B cell (primary cell): Measurements from ENCODE around the gene ANKDD1A. TPM values are rescaled to one million over a fixed set of nuclear protein-coding genes. Genes with fewer than 3 reads are reported as not detected.

Source experiments
- ATAC-seq: fragments of 200-7000 bp; cut with Tn5 transposase; one replicate; pipeline ENCODE4 v1.10.0; 2021; ENCODE audit warnings: low read depth, mild to moderate bottlenecking, moderate number of reproducible peaks, moderate library complexity
- CTCF ChIA-PET: fragments of 350-600 bp; sonication (Branson Sonifier 250); formaldehyde crosslinking; loops from one replicate; lab custom pipeline; 2021; ENCODE audit warnings: antibody characterized with exemption, inconsistent platforms; lab: Charles Lee
- POLR2A ChIA-PET: fragments of 350-600 bp; sonication (Branson Sonifier 250); formaldehyde crosslinking; loops from one replicate; lab custom pipeline; 2021; ENCODE audit warnings: antibody characterized with exemption; lab: Charles Lee
- DNase-seq: peaks from one replicate; pipeline ENCODE4 v3.0.0; 2013
- H2AFZ ChIP-seq: 2 replicates; pipeline ENCODE4 v1.6.1; 2012; ENCODE audit warnings: mild to moderate bottlenecking, low read depth, low read length; ENCODE audit not compliant: insufficient read depth, poor library complexity, severe bottlenecking
- H3K27ac ChIP-seq, 2 donors: 1 replicate in 1 of 2; 2 replicates in 1 of 2; pipeline ENCODE4 v1.5.1; 2012 to 2013; ENCODE audit warnings: low read length in 2 of 2, mild to moderate bottlenecking in 2 of 2, moderate library complexity in 1 of 2
- H3K27me3 ChIP-seq, 4 experiments: fragments of 200-600 bp in 1 of 4; sonication (generic) in 1 of 4; replicated peaks in 1 of 4; 1 replicate in 2 of 4; 2 replicates in 2 of 4; pipeline versions ENCODE4 v1.6.1 to v1.7.0; 2013 to 2016; ENCODE audit warnings: low read length in 3 of 4, mild to moderate bottlenecking in 2 of 4, mixed read lengths in 1 of 4, moderate library complexity in 1 of 4; ENCODE audit not compliant: insufficient read depth in 4 of 4, control insufficient read depth in 3 of 4; ENCODE audit errors: control extremely low read depth in 1 of 4
- H3K36me3 ChIP-seq, 2 experiments: replicated peaks in 1 of 2; 1 replicate in 1 of 2; 2 replicates in 1 of 2; pipeline versions ENCODE4 v1.6.1 to v1.7.1; 2013; ENCODE audit warnings: low read length in 1 of 2; ENCODE audit not compliant: insufficient read depth in 2 of 2, control insufficient read depth in 1 of 2; ENCODE audit errors: control extremely low read depth in 1 of 2, extremely low read depth in 1 of 2
- H3K4me1 ChIP-seq, 2 donors: fragments of 200-600 bp in 1 of 2; sonication (generic) in 1 of 2; 1 replicate in 1 of 2; 2 replicates in 1 of 2; pipeline versions ENCODE4 v1.5.1 to v1.6.1; 2013 to 2017; ENCODE audit warnings: low read length in 2 of 2; ENCODE audit not compliant: control insufficient read depth in 2 of 2, insufficient read depth in 2 of 2
- H3K4me2 ChIP-seq: replicated peaks from 2 replicates; pipeline ENCODE3; 2012; ENCODE audit warnings: mild to moderate bottlenecking, low read depth, low read length; ENCODE audit not compliant: poor library complexity, severe bottlenecking
- H3K4me3 ChIP-seq, 5 experiments: fragments of 200-600 bp in 1 of 5; sonication (generic) in 1 of 5; 1 replicate in 3 of 5; 2 replicates in 2 of 5; pipeline versions ENCODE4 v1.5.1 to v1.7.0; 2011 to 2016; ENCODE audit warnings: low read length in 4 of 5, mild to moderate bottlenecking in 4 of 5, low read depth in 2 of 5, control low read depth in 1 of 5, moderate library complexity in 1 of 5; ENCODE audit not compliant: insufficient read depth in 1 of 5; ENCODE audit errors: control extremely low read depth in 1 of 5, extremely low read depth in 1 of 5
- H3K79me2 ChIP-seq: fragments of 200-600 bp; sonication (generic); one replicate; pipeline ENCODE4 v1.6.0; 2016; ENCODE audit warnings: low read length; ENCODE audit not compliant: control insufficient read depth, insufficient read depth
- H3K9ac ChIP-seq: fragments of 200-600 bp; sonication (generic); 2 replicates; pipeline ENCODE4 v1.6.1; 2017; ENCODE audit warnings: mild to moderate bottlenecking, low read length, moderate library complexity
- H3K9me3 ChIP-seq, 3 donors: one replicate each; pipeline versions ENCODE4 v1.6.1 to v1.7.1; 2013; ENCODE audit warnings: low read length in 2 of 3; ENCODE audit not compliant: control insufficient read depth in 2 of 3, insufficient read depth in 1 of 3; ENCODE audit errors: control extremely low read depth in 1 of 3
- H4K20me1 ChIP-seq: 2 replicates; pipeline ENCODE4 v1.6.0; 2012; ENCODE audit warnings: mild to moderate bottlenecking, low read length; ENCODE audit not compliant: insufficient read depth, control insufficient read depth, poor library complexity, severe bottlenecking
- H3K27ac Mint-ChIP-seq: one replicate; pipeline ENCODE4 v1.8.0; 2021; ENCODE audit warnings: mixed read lengths
- H3K27me3 Mint-ChIP-seq: one replicate; pipeline ENCODE4 v1.8.0; 2021; ENCODE audit warnings: mixed read lengths
- H3K4me1 Mint-ChIP-seq: one replicate; pipeline ENCODE4 v1.8.0; 2021; ENCODE audit warnings: mixed read lengths
- H3K4me3 Mint-ChIP-seq: one replicate; pipeline ENCODE4 v1.8.0; 2021; ENCODE audit warnings: mixed read lengths
- H3K9me3 Mint-ChIP-seq: one replicate; pipeline ENCODE4 v1.8.0; 2022; ENCODE audit warnings: mixed read lengths; ENCODE audit not compliant: insufficient read depth
- CTCF ChIP-seq: fragments of 200-600 bp; IDR thresholded peaks from one replicate; pipeline ENCODE4 v1.8.0; 2022; ENCODE audit warnings: antibody characterized with exemption, mild to moderate bottlenecking
- EZH2 ChIP-seq: IDR thresholded peaks from 2 replicates; pipeline ENCODE4 v1.6.1; 2012; ENCODE audit warnings: borderline replicate concordance, low read depth, mild to moderate bottlenecking, moderate library complexity, low read length; ENCODE audit not compliant: insufficient read depth, poor library complexity, severe bottlenecking
- WGBS: methylation state at CpG from one replicate; pipeline ENCODE4 v1.1.5; 2013; ENCODE audit warnings: missing lambda C conversion rate; ENCODE audit not compliant: insufficient coverage; 5-methylcytosine and 5-hydroxymethylcytosine counted together
- intact Hi-C: fragments of 100-400 bp; cut with micrococcal nuclease; formaldehyde crosslinking; loops from one replicate; pipeline ENCODE4 v1.10.0; 2022
- polyA plus RNA-seq: library from polyadenylated mRNA; depleted of rRNA; stranded (reverse); fragments of >200 nt; gene quantifications from 2 replicates; pipeline ENCODE4 v1.2.3, GENCODE V29; 2012
- total RNA-seq, 2 donors: library from RNA; stranded (reverse); fragments of 120-200 nt in 1 of 2; gene quantifications; 1 replicate in 1 of 2; 2 replicates in 1 of 2; pipeline versions ENCODE4 v1.2.3 to v1.2.4, GENCODE V29; 2013 to 2022

The ANKDD1A gene
- total and polyA plus RNA-seq, 2 donors (not counting 1 experiment from before 2014, with no cell fraction given), result 2.6 to 2.7 TPM

GRCh38 chr15:64975390-64975789 lies 63.7 kb downstream of the ANKDD1A start:
- no peak overlapping the region for H2AFZ ChIP-seq
- no peak overlapping the region for H3K9ac ChIP-seq
- no peak overlapping the region for H3K27ac ChIP-seq
- H3K4me3 Mint-ChIP-seq, result no peak overlapping the region
- no peaks in the 10 kb centered on the region for H4K20me1 ChIP-seq
- DNase-seq (no peak), ATAC-seq (no peak)
- WGBS, result 40% methylated on average over 1 of the region's 5 CpGs
- H3K9me3 Mint-ChIP-seq, result no peaks in the 10 kb centered on the region
- no peaks in the 10 kb centered on the region for H3K27me3 ChIP-seq
- ChIA-PET POLR2A (no interaction called here), CTCF (no interaction called here)
- intact Hi-C loops, result no loop called here
- H3K9me3 ChIP-seq, result no peaks in the 10 kb centered on the region
- peaks cover 3% of the 10 kb centered on the region for H3K79me2 ChIP-seq
- no peak overlapping the region for H3K27ac Mint-ChIP-seq
- TF ChIP-seq EZH2, result no peak
- no peak for TF ChIP-seq CTCF
- H3K27me3 Mint-ChIP-seq, result no peaks in the 10 kb centered on the region
- no peaks in the 10 kb centered on the region for H3K4me1 ChIP-seq
- H3K4me1 Mint-ChIP-seq, result no peaks in the 10 kb centered on the region
- H3K4me3 ChIP-seq, result no peak overlapping the region
- no peak overlapping the region for H3K4me2 ChIP-seq
- H3K36me3 ChIP-seq, result peaks cover 3 to 72% of the 10 kb centered on the region in 2 experiments

- no peak overlapping the region for H3K9ac ChIP-seq
- ChIA-PET POLR2A (no interaction called here), CTCF (no interaction called here)
- H3K79me2 ChIP-seq, result peaks cover 29% of the 10 kb centered on the region
- peaks cover 6% of the 10 kb centered on the region for H3K4me1 Mint-ChIP-seq
- H3K9me3 ChIP-seq, result no peaks in the 10 kb centered on the region
- no peak overlapping the region for H3K4me2 ChIP-seq
- H3K4me1 ChIP-seq, result peaks cover 3 to 6% of the 10 kb centered on the region in 2 donors
- H3K4me3 Mint-ChIP-seq, result no peak overlapping the region
- 97% methylated on average over 6 of the region's 7 CpGs for WGBS
- peaks cover 3 to 57% of the 10 kb centered on the region in 2 experiments for H3K36me3 ChIP-seq
- no peaks in the 10 kb centered on the region for H3K27me3 ChIP-seq
- no peaks in the 10 kb centered on the region for H3K9me3 Mint-ChIP-seq
- intact Hi-C loops, result no loop called here
- no peaks in the 10 kb centered on the region for H4K20me1 ChIP-seq
- no peak overlapping the region for H3K27ac ChIP-seq
- H2AFZ ChIP-seq, result no peak overlapping the region
- H3K27me3 Mint-ChIP-seq, result no peaks in the 10 kb centered on the region
- no peak overlapping the region for H3K4me3 ChIP-seq
- no peak for DNase-seq
- no peak for ATAC-seq
- H3K27ac Mint-ChIP-seq, result no peak overlapping the region
- TF ChIP-seq CTCF (no peak), EZH2 (no peak)
Measured at GRCh38 chr15:64979252-64979710, 67.6 kb downstream of the ANKDD1A start.
